HG03457 (cell line): ENCODE data around the gene TBC1D14.
"Not testable (repeated sequence)": the region's sequence is repeated elsewhere in the genome, so short reads cannot be mapped to it uniquely, and the experiment has no call there.

Experiments used
- ATAC-seq: cut with Tn5 transposase; IDR thresholded peaks from one replicate; pipeline ENCODE4 v1.9.1; 2021; ENCODE audit warnings: moderate number of reproducible peaks; ENCODE audit not compliant: unreplicated experiment

The TBC1D14 gene

GRCh38 chr4:6890358-6890757, 19.3 kb upstream of the TBC1D14 start:
- ATAC-seq: no peak

GRCh38 chr4:6890971-6891370, 18.7 kb upstream of the TBC1D14 start:
- not testable (repeated sequence) for ATAC-seq

- ATAC-seq: no peak
These were observed 18.0 kb upstream of the TBC1D14 start for GRCh38 chr4:6891436-6892170.

GRCh38 chr4:6892190-6892908, 17.3 kb upstream of the TBC1D14 start:
- ATAC-seq: no peak

- no peak for ATAC-seq
These were observed 16.8 kb upstream of the TBC1D14 start for GRCh38 chr4:6892909-6893202.

GRCh38 chr4:6893449-6894085, 16.1 kb upstream of the TBC1D14 start:
- no peak for ATAC-seq

GRCh38 chr4:6894086-6894478, 15.5 kb upstream of the TBC1D14 start:
- ATAC-seq: no peak

- ATAC-seq: no peak
These were observed 14.8 kb upstream of the TBC1D14 start for GRCh38 chr4:6894528-6895498.

- ATAC-seq: no peak
These were observed 13.6 kb upstream of the TBC1D14 start for GRCh38 chr4:6896035-6896434.

- ATAC-seq: no peak
These were observed 10.9 kb upstream of the TBC1D14 start for GRCh38 chr4:6898763-6899162.

GRCh38 chr4:6900181-6900812, 9.3 kb upstream of the TBC1D14 start:
- ATAC-seq: no peak

- ATAC-seq: no peak
These were observed 8.7 kb upstream of the TBC1D14 start for GRCh38 chr4:6900956-6901355.

GRCh38 chr4:6901669-6902317, 7.8 kb upstream of the TBC1D14 start:
- no peak for ATAC-seq

- no peak for ATAC-seq
These were observed 7.1 kb upstream of the TBC1D14 start for GRCh38 chr4:6902318-6903042.

GRCh38 chr4:6905516-6906445, 3.8 kb upstream of the TBC1D14 start:
- ATAC-seq: no peak

GRCh38 chr4:6906486-6906885, 3.1 kb upstream of the TBC1D14 start:
- not testable (repeated sequence) for ATAC-seq

- no peak for ATAC-seq
These were observed 1.9 kb upstream of the TBC1D14 start for GRCh38 chr4:6907658-6908191.
